CD4-positive, alpha-beta T cell treated with Interleukin-2 at 100 ng/mL for 4 hours (primary cell): ENCODE results near the gene CLIC4.

Source experiments
- DNase-seq: peaks from one replicate; pipeline ENCODE4 v3.0.0-alpha.2; 2020; ENCODE audit warnings: low spot score

Gene CLIC4

DNA sequence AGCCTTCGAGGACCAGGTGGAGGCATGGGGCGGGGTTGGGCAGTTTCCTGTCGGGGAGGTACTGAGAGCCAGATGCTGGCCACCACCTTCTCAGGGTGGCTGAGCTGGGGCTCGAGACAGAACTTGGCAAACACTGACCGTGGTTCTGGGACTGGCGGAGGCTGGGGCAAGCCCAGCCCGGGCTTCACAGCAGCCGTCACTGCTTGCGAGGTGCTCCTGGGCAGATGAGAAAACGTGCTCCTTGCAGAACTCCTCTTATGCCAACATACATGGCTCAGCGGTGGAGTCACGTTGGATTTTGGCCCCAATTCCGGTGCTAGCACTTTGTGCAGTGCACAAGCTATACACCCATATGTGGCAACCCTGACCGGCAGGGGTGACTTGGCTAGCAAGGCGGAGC, 115.6 kb downstream of the CLIC4 start:
- DNase-seq, result no peak

DNA sequence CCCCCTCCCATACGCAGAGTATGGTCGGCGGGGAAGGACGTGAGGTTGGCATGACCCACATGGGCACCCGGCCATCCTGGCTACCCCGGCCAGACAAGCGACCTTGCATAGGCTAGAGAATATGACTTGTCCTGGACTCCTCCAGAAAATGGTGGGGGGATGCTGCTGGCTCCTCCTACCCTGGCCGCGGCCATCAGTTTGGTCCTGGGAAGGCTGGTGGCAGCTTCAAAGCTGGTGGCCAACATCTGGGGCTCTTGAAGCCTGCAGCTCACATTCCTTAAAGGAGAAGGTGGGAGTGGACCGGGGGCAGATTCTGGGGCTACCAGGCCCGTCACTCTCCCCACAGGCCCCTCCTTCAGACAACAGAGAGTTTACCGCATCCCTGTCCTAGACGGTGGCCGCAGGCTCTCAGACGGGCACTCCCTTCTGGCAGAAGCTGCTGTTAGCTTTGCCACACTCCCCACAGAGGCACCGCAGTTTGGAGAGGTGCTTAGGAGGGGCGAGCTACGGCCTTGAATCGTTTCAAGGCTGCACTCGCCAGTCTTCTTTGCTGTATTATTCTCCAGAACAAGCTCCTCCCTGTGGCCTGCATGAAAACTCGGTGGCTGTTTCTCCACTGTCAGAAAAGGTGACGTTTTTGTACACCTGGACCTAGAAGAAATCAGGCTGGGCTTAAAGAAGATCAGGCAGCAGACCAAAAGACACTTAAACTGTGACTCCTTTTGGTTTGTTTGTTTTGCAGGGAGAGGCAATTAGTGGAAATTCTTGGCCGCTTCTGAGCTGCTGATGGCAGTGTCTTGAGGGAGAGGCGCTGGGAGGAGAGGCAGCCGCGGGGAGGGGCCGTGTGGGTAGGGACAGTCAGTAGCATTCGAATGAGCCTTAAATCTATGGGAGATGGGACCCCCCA, 116.8 kb downstream of the CLIC4 start:
- no peak for DNase-seq

DNA sequence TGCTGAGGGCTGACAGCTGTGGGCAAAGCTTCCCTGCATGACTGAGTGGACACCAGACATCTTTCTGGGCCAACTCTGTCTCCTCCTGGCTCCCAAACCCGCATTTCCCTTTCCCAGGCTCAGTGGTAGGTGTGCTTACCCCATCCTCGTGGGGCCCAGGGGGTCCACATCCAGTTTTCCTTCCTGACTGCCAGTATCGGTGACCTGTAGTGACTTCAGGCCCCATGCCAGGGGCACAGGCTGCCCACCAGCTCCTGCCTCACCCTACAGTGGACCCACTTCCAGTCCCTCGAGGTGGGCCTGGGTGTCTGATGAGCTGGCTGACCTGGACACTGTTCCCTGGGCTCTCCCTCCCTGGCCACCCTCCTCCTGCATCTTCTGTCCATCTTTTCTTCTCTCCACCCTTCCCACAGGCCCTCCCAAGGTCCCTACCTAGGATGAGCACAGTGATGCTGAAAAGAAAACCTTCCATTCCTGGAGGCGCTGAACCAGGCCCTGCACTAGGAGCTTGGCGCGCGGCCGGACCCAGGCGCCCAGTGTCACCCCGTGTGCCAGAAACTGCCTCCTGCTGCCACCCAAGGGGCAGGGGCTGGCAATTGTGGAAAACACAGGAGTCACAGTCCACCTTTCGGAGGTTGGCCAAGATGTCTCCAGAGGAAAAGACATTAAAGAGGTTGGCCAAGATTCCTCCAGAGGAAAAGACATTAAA, 117.7 kb downstream of the CLIC4 start:
- DNase-seq, result no peak

DNA sequence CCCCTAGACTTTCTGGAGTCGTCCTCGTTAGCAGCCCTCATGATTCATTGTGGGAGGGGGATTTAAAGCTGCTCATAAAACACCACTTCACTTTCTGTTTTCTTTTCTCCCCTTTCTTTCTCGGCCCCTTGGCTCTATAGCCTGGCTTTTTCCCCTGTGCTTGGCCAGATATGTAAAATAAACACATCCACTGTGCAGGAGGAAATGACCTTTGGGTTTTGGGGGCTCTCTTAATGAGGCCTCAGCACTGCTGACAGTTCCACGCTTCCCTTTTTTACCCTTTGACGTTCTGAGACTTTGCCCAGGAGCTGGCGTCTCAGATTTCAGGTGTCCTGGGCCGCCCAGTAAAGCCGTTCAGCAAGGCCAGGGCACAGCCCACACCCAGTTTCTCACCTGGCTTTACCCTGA, 119.1 kb downstream of the CLIC4 start:
- DNase-seq, result no peak

DNA sequence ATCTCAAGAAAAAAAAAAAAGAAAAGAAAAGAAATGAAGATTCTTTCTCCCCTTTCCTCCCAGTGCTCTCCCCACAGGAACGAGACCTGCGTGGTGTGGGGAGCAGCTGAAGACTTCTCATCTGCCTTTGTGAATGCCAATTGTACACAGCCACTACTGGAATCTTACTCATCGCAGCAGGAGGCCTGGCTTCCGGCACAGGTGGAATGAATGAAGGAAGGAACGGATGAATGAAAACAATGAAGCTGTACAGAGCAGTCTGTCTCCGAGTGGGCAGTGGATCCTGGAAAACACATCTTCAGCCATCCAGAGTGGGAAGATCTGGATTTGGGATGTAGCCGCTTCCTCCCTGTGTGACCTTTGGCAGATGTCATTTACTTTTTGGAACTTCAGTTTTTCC, 119.9 kb downstream of the CLIC4 start:
- no peak for DNase-seq

DNA sequence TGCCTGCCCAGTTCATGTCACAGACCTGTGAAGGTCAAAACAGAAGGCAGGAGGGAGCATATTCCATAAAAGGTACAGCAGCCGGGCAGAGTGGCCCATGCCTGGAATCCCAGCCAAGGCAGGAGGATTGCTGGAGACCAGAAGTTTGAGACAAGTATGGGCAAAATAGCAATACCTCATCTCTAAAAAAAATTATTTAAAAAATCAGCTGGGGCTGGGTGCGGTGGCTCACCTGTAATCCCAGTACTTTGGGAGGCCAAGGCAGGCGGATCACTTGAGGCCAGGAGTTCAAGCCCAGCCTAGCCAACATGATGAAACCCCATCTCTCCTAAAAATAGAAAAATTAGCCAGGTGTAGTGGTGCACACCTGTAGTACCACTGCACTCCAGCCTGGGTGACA, 120.3 kb downstream of the CLIC4 start:
- DNase-seq, result no peak

DNA sequence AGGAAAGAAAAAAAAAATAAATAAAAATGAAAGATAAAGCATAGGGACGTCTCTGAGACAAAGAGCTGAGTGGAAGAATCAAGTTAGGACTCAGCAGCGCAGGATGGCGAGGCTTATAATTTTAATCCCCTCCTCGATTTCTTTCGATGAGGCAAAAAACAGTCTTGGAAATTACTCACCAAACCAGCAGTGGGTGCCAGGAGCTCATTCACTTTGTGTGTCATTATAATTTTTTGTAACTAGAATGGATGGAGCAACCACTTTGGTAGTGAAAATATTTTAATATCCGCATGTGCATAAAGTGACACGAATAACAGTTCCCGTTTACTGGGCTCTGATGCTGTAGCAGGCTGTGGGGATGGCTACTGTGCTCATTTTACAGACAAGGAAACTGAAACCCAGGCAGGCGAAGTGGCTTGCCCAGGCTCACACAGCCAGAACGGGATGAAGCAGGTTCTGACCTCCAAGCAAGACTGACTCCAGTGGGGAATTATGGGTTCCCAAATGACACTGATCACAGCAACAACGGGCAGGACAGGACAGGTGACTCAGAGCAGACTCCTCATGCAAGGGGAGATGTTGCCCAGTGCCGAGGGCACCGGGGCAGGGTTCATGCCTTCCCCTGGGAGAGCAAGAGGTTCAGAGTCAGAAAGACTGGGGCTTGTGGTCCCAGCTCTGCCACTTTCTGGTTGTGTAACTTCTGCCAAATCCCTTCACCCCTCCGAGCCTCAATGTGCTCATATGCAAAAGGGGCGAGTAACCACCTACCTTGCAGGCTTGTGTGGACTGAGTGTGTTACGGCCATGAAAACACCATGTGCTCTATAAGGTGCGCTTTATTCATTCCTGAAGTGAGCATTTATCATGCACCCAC, 121.2 kb downstream of the CLIC4 start:
- DNase-seq, result no peak

DNA sequence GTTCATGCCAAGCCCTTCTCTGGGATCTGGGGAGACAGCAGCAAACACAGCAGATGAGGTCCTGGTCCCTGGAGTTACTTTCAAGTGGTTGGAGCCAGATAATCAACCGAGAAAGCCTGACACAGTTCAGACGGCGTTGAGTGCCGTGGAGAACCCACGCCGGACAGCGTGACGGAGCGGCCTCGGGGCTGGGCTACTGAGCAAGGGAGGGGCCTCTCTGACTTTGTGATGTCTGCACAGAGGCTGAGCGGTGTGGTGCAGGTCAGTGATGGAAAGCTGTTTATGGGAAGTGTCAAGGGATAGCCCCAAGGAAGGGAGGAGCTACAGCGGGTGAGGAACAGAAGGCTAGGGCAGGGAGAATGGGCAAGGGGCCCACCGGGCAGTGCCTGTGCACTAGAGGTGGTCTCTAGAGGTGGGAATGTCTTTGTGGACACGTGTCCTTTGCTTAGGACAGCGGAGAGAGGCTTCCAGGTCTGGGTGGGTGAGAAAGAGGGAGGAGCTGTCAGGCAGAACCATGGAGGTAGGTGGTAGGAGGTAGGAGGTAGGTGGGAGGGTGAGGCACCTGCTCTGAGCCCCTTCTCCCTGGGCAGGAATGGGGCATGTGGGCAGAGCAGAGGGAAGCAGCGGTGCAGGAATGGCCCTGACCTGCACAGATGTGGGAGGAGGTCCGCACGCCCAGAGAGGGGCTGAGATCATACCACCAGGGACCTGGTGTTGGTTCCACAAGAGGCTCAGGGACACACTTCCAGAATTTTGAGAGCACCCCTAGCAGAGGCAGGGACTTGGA, 122.0 kb downstream of the CLIC4 start:
- no peak for DNase-seq

DNA sequence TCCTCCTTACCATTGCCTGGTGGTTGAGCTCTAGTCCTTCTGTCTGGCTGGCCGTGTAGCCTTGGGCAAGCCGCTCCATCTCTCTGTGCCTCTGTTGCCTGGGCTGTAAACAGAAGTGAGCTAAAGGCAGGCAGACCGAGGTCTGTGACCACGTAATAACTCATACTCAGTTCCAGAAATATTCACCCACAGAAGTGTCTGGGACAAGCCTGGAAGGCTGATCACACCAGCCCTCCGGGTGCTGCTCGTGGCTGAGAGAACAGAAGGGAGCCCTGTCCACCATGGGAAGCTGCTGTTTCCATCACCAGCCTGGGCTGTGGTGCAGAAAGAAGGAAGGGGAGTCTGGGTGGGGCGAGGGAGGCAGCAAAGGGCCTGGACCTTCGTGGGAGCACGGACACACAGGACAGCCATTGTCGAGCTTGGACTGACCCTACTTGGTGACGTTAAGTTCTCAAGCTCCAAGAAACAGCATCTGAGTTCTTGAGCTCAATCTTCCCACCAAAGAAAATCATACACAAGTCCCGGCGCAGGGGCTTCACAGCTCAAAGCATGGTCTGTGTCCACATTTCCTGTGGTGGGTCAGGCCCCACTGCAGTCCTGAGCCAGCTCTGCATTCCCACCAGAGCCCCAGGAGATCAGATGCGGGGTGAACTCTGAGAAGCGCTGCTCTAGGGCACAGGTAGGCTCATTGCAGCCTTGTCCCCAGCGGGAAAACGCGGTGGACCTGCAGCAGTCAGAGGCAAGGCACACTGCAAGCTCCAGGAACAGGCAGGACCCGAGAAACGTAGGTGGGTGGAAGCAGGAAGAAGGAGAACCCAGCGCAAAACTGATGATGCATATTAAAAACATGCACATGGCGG, 123.0 kb downstream of the CLIC4 start:
- DNase-seq, result no peak

DNA sequence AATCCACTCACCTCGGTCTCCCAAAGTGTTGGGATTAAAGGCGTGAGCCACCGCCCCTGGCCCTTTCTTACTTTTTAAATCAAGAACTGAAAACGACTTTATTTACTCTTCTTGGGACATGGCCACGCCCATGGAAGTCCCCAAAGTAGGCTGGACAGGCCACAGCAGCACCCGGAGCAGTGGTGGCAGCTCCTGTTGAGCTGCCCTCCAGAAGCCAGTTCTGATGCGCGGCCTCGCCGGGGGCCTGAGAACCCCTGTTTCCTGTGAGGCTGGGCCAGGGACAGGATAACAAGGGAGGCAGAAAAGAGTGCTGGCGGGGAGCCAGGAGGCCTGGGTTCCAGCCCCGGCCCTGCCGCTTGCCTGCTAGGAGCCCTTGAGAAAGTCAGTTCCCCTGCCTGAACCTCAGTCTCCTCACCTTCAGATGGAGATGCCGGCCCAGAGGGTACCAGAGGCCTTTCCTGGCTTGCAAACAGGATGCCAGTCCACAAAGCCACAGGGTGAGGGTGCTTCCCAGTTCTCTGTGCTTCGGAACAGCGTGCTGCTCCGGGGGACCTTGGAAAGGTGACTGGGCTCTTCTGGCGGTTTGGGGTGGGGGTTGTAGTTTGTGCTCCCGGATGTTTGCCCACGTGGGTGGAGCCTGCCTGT, 125.4 kb downstream of the CLIC4 start:
- DNase-seq, result no peak

DNA sequence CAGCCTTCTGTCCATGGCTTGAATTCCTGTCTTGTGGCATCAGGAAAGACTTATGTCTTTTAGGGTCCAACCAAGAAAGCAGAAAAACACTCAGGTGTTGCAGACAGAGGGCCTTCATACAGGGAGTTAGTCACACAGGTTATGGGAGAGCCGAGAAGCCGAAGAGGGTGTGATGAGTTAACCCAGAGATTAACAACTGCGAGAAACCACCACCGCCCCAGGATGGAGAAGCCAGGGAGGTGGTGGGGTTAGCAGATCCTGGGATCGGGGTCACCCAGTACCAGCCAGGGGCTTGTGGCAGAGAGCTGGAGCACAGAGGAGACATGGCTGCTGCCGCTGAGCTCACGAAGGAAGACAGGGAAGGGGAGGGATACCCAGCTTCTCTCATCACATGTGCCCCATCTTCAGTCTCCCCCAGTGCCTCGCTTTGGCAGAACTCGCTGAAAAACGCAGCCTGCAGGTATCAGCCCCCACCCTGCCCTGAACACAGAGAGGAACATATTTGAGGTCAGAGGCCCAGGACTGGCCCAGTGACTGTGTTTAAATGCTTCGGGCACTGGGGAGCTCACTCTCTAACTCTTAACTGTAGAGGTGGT, 126.2 kb downstream of the CLIC4 start:
- DNase-seq, result no peak

DNA sequence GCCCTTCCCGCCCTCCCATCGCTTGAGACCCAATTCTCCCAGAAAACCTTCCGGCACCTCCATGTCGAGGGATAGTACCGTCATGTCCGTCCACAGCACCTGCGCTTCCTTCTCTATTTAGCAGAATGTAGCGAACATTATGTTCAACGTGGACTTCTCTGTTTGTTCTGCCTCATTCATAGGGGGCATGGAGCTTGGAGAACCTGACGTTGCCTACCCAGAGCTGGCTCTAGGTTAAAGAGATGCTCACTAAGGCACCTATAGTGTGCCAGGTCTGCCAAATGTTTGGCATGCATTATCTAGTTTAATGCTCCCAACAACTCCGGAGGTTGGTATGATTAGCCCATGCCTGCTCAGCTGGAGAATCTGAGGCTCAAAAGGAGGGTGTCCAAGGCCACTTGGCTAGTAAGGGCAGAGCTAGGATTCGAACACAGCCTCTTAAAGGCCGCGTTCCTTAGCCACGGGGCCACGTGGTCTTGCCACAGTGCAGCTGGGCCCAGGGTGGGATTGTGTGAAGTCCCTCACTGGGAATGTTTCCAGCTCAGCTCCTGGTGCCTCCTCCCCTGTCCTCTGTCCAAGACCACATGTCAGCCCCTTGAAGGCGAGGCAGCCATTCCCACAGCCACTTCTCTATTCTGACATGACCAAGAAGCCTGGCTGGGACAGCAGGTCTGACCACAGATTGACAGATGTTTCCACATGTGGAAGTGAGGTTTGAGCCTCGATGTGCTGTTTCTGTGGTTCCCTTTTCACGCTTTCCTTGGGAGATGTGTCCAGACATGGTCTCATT, 127.0 kb downstream of the CLIC4 start:
- DNase-seq, result no peak

DNA sequence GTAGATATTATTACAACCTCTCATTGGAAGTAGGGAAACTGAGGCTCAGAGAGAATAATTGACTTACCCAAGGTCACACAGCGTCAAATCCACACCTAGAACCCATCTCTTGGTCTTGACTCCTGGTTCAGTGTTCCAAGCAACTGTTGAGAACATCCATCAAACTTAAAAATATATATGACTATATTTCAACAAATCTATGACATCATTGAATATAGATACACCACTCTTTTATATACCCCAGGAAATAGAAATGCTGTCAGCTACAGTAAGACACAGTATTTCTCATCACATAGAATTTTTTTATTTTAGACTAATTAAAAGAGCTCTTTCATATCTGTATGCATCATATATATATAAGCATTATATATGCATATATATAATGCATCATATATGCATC, 127.9 kb downstream of the CLIC4 start:
- DNase-seq, result no peak

DNA sequence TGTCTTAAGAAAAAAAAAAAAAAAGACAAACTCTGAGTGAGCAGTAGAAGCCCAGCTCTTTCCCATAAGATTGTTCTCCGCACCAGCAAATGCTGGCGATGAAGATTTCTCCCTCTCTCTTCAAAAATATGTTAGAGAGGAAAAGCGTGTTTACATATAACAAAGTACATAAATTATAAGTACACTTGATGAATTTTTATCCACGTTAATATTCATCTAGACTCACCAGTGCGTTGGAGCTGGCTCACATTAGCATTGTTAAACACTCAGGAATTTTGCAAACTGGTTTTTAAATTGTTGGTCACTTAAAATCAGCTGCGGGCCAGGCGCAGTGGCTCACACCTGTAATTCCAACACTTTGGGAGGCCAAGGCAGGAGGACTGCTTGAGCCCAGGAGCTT, 128.8 kb downstream of the CLIC4 start:
- DNase-seq, result no peak

DNA sequence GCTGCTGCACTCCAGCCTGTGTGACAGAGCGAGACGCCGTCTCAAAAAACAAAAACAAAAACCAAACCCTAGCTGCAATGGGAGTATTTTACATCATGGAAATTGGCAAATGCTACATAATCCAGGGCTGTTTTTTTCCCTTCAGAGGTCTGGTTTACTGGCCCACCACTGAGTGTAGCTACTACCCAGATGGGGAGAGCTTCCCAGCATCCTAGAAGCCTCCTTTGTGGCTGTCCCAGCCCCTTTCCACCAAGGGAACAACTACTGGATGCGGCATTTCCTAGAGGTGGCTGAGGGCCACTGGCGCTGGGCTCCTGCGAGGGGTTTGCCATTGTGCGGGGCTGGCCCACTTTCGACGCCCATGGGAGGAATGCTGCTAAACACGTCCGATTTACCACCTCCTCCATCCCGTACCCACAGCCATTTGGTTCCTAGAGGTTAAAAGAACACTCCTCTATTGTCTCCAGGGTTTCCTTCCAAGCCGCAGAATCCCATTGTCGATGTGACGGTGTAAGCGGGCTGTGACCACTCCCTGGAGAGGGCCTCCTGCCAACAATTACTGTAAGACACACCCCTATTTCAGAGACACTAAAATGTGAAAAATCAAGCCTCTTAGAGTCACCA, 129.5 kb downstream of the CLIC4 start:
- no peak for DNase-seq

DNA sequence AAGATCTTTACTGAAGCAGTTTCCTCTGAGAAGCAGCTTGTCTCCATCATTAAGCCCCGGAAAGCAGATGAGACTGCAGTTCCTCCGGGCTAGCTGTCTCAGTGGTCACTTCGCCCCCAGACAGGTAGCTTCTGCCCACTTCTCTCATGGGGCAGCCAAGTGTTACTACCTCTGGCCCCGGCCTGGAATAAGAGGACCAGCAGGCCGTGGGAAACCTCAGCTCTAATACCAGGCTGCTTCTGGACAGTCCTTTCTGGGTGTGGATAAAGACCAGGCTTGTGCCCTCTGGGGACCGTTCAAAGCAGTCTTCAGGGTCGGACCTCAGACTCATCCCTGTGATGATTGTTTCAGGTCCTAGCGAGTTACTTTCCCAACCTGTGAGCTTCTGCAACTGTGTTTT, 130.0 kb downstream of the CLIC4 start:
- DNase-seq, result no peak

DNA sequence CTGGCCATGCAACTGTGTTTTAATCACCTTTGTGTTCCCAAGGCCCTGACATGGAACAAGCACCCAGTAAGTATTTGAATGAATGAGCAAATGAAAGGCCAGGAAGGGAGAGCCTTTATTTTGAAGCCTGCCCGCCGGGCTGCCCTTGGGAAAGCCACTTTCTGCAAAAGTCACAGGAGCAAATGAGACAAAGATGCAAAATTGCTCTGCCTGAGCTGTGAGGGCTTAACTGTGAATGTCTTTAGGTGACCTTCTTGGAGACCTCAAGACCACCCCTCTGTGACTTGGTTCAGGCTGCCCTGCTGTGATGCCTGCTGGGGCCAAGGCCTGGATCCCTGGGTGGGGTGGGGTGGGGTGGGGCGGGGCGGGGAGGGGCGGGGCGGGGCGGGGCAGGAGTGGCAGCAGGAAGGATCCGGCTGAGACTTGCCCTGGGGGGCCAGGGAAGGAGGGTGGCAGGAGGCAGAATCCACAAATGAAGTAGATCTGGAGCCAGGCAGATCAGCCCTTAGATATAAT, 130.8 kb downstream of the CLIC4 start:
- DNase-seq, result no peak

DNA sequence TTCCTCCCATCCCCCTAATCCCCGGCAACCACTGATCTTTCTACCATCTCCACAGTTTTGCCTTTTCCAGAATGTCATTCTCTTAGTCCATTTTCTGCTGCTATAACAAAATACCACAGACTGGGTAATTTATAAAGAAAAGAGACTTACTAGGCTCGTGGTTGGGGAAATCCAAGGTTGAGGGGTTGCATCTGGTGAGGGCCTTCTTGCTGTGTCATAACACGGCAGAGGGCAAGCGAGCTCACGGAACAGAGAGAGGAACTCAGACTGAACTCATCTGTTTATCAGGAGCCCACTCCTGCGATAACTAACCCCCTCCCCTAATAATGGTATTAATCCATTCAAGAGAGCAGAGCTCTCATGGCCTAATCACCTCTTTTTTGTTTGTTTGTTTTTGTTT, 132.8 kb downstream of the CLIC4 start:
- no peak for DNase-seq
